GM12878 (cell line): ENCODE data around the gene WWOX. TPM values are rescaled to one million over a fixed set of nuclear protein-coding genes. Genes with fewer than 3 reads are reported as not detected.

Source experiments
- ATAC-seq: fragments of 200-7000 bp; cut with Tn5 transposase; 3 replicates; pipeline ENCODE4 v1.9.1; 2020; ENCODE audit warnings: mild to moderate bottlenecking, moderate library complexity
- BruUV-seq: library from RNA; stranded (reverse); fragments of 400-500 nt; replicated peaks from 2 replicates; lab custom pipeline; 2021; lab: Mats Ljungman, UMichigan
- CTCF ChIA-PET: fragments of 300-600 bp; sonication (Branson Sonifier 250); formaldehyde crosslinking; extraction: SDS; loops from one replicate; lab custom pipeline; 2021; ENCODE audit warnings: inconsistent platforms; lab: Yijun Ruan, JAX
- POLR2A ChIA-PET: fragments of 350-600 bp; formaldehyde crosslinking; extraction: SDS; loops from one replicate; lab custom pipeline; 2021; ENCODE audit warnings: inconsistent platforms; lab: Charles Lee
- RAD21 ChIA-PET: fragments of 300-600 bp; sonication (Branson Sonifier 250); formaldehyde crosslinking; loops from one replicate; lab custom pipeline; 2023; ENCODE audit warnings: antibody characterized with exemption; ENCODE audit not compliant: unreplicated experiment; lab: Charles Lee
- SMC1A ChIA-PET: fragments of 300-600 bp; sonication (Branson Sonifier 250); formaldehyde crosslinking; loops from one replicate; lab custom pipeline; 2023; ENCODE audit not compliant: unreplicated experiment, uncharacterized antibody; lab: Charles Lee
- DNase-seq: peaks from one replicate; pipeline ENCODE4 v3.0.0-alpha.2; 2011; ENCODE audit warnings: low read depth, low spot score
- FAIRE-seq: peaks from 3 replicates; lab custom pipeline; 2011; peaks lifted over from hg19 to GRCh38; lab: Jason Lieb, UNC
- H2AFZ ChIP-seq: 2 replicates; pipeline ENCODE4 v1.6.0; 2011; ENCODE audit warnings: low read depth, low read length, control low read depth; ENCODE audit not compliant: control insufficient read depth
- H3K27ac ChIP-seq: 2 replicates; pipeline ENCODE4 v1.5.1; 2011; ENCODE audit warnings: control low read depth; ENCODE audit not compliant: control insufficient read depth, insufficient read depth
- H3K27me3 ChIP-seq, 2 experiments: replicated peaks in 1 of 2; 2 replicates each; pipeline versions ENCODE4 v1.6.0 to v1.6.1; 2011; ENCODE audit warnings: low read length in 1 of 2; ENCODE audit not compliant: control insufficient read depth in 2 of 2, insufficient read depth in 2 of 2
- H3K36me3 ChIP-seq, 2 experiments: 2 replicates each; pipeline ENCODE4 v1.5.1; 2011; ENCODE audit warnings: low read length in 1 of 2; ENCODE audit not compliant: control insufficient read depth in 2 of 2, insufficient read depth in 2 of 2
- H3K4me1 ChIP-seq: 2 replicates; pipeline ENCODE4 v1.6.1; 2011; ENCODE audit warnings: mild to moderate bottlenecking, low read length, moderate library complexity, mixed read lengths; ENCODE audit not compliant: control insufficient read depth, insufficient read depth
- H3K4me2 ChIP-seq: 2 replicates; pipeline ENCODE4 v1.6.0; 2011; ENCODE audit warnings: control low read depth; ENCODE audit not compliant: control insufficient read depth, insufficient read depth
- H3K4me3 ChIP-seq: fragments of 200-600 bp; sonication (generic); 2 replicates; pipeline ENCODE4 v1.5.1; 2016
- H3K79me2 ChIP-seq: 2 replicates; pipeline ENCODE4 v1.6.0; 2011; ENCODE audit warnings: low read length; ENCODE audit not compliant: control insufficient read depth, insufficient read depth
- H3K9ac ChIP-seq: 2 replicates; pipeline ENCODE4 v1.8.0; 2011; ENCODE audit warnings: low read length, control low read depth, mixed read lengths; ENCODE audit not compliant: control insufficient read depth, insufficient read depth
- H3K9me3 ChIP-seq: replicated peaks from 3 replicates; pipeline ENCODE4 v1.5.1; 2011; ENCODE audit warnings: mild to moderate bottlenecking, low read length; ENCODE audit not compliant: control insufficient read depth, insufficient read depth
- H4K20me1 ChIP-seq: 2 replicates; pipeline ENCODE4 v1.6.0; 2011; ENCODE audit not compliant: control insufficient read depth, insufficient read depth
- ATF7 ChIP-seq: fragments of 450-650 bp; IDR thresholded peaks from 2 replicates; pipeline ENCODE4 v1.6.1; 2016; ENCODE audit warnings: low read depth, mild to moderate bottlenecking
- CREM ChIP-seq: IDR thresholded peaks from 2 replicates; pipeline ENCODE4 v1.6.1; 2014; ENCODE audit warnings: antibody characterized with exemption, low read depth
- CUX1 ChIP-seq: IDR thresholded peaks from 2 replicates; pipeline ENCODE4 v1.6.1; 2012; ENCODE audit warnings: improper control_type of control experiment, low read depth, low read length; ENCODE audit not compliant: insufficient replicate concordance
- E2F8 ChIP-seq: fragments of 450-650 bp; IDR thresholded peaks from 2 replicates; pipeline ENCODE4 v1.6.1; 2018; ENCODE audit warnings: mild to moderate bottlenecking, low read depth, moderate library complexity; ENCODE audit not compliant: partially characterized antibody
- GABPA ChIP-seq: IDR thresholded peaks from 2 replicates; pipeline ENCODE4 v1.6.1; 2014; ENCODE audit warnings: antibody characterized with exemption, low read depth, mild to moderate bottlenecking, inconsistent platforms
- HCFC1 ChIP-seq: fragments of 150-350 bp; IDR thresholded peaks from 2 replicates; pipeline ENCODE4 v1.6.1; 2014; ENCODE audit warnings: low read length
- IKZF1 ChIP-seq: fragments of 450-650 bp; conservative IDR thresholded peaks from 2 replicates; pipeline ENCODE4 v1.6.1; 2017; ENCODE audit warnings: antibody characterized with exemption, mild to moderate bottlenecking
- KDM1A ChIP-seq: fragments of 200-600 bp; sonication (generic); IDR thresholded peaks from 2 replicates; pipeline ENCODE4 v1.6.1; 2016; ENCODE audit warnings: borderline replicate concordance
- PBX3 ChIP-seq: IDR thresholded peaks from 2 replicates; pipeline ENCODE4 v1.6.1; 2011; ENCODE audit warnings: mild to moderate bottlenecking, low read depth, low read length, moderate library complexity; ENCODE audit not compliant: insufficient replicate concordance
- POLR2A ChIP-seq: IDR thresholded peaks from 2 replicates; pipeline ENCODE4 v1.6.1; 2011; ENCODE audit warnings: low read depth, mild to moderate bottlenecking, low read length
- SP1 ChIP-seq: IDR thresholded peaks from one replicate; pipeline ENCODE4 v1.6.1; 2011; ENCODE audit warnings: low read depth, low read length
- SPI1 ChIP-seq: IDR thresholded peaks from 2 replicates; pipeline ENCODE4 v1.6.1; 2011; ENCODE audit warnings: low read depth, mild to moderate bottlenecking, low read length, moderate library complexity, borderline replicate concordance; ENCODE audit not compliant: insufficient read depth
- ZBTB4 ChIP-seq: fragments of 450-650 bp; formaldehyde crosslinking; IDR thresholded peaks from 2 replicates; pipeline ENCODE4 v1.4.0; 2022; ENCODE audit warnings: mild to moderate bottlenecking, moderate library complexity
- WGBS: methylation state at CpG from one replicate; pipeline ENCODE4 v1.1.6; 2016; ENCODE audit warnings: low lambda C conversion rate; ENCODE audit not compliant: insufficient replicate concordance, insufficient coverage; ENCODE audit errors: missing lambda C conversion rate; 5-methylcytosine and 5-hydroxymethylcytosine counted together
- in situ Hi-C: fragments of 300-500 bp; cut with MboI; formaldehyde crosslinking; loops from 9 replicates; pipeline ENCODE4 v1.14.3; 2018; ENCODE audit warnings: mixed read lengths
- intact Hi-C: fragments of 100-400 bp; cut with micrococcal nuclease; formaldehyde crosslinking; loops from one replicate; pipeline ENCODE4 v1.14.2; 2022; ENCODE audit not compliant: unreplicated experiment
- polyA plus RNA-seq, 11 experiments: library from polyadenylated mRNA; depleted of rRNA in 4 of 11; unstranded in 6 of 11; stranded (reverse) in 5 of 11; fragments of >200 nt; fragmentation: Nextera tagmentation in 4 of 11; fragmentation: Illumina TruSeq in 1 of 11; extraction: Ambion mirVana in 4 of 11; extraction: Trizol in 1 of 11; gene quantifications; 1 replicate in 1 of 11; 2 replicates in 10 of 11; pipeline versions ENCODE4 v1.2.1 to v1.2.3, GENCODE V29; 2011 to 2016; ENCODE audit warnings: inconsistent platforms in 2 of 11, missing spikeins in 2 of 11, low read depth in 1 of 11
- total RNA-seq, 4 experiments: library from RNA; depleted of rRNA in 3 of 4; stranded (reverse); fragments of >200 nt in 3 of 4; fragmentation: Illumina TruSeq in 1 of 4; extraction: Trizol in 1 of 4; gene quantifications; 2 replicates each; pipeline versions ENCODE4 v1.2.1 to v1.2.3, GENCODE V29; 2013 to 2021

Gene WWOX
- total and polyA plus RNA-seq, 10 of the 15 experiments (the other 5 are each of a cell fraction or from before 2014, with no cell fraction given) = 2.8 to 24.4 (median 17.8) TPM

- H4K20me1 ChIP-seq = no peaks in the 10 kb centered on the region
- ChIA-PET SMC1A (no interaction called here), CTCF (interaction anchor here (0.6 kb wide), 1 partner anchor 432 kb away, joined by 3 read pairs; no protein-coding TSS in a partner anchor), RAD21 (no interaction called here), POLR2A (no interaction called here)
- no peak overlapping the region for H3K9ac ChIP-seq
- H3K4me3 ChIP-seq = no peak overlapping the region
- H3K27ac ChIP-seq = no peak overlapping the region
- 83% methylated on average over 9 of the region's 9 CpGs for WGBS
- no peaks in the 10 kb centered on the region for H3K9me3 ChIP-seq
- no peaks in the 10 kb centered on the region for H3K36me3 ChIP-seq
- BruUV-seq = no TSS peak
- in situ Hi-C loops (no loop called here), intact Hi-C loops (no loop called here)
- FAIRE-seq = no peak
- no peaks in the 10 kb centered on the region for H3K4me1 ChIP-seq
- H3K79me2 ChIP-seq = no peaks in the 10 kb centered on the region
- no peaks in the 10 kb centered on the region for H3K27me3 ChIP-seq
- no peak for DNase-seq
- ATAC-seq = no peak
- H2AFZ ChIP-seq = no peak overlapping the region
- no peak overlapping the region for H3K4me2 ChIP-seq
- TF ChIP-seq PBX3 (no peak), POLR2A (no peak), IKZF1 (no peak), SPI1 (no peak), KDM1A (no peak), E2F8 (no peak), ATF7 (no peak), GABPA (no peak), HCFC1 (no peak), SP1 (no peak), CUX1 (no peak), ZBTB4 (CRISPR knock-in tag) (no peak), CREM (no peak)
Measured at GRCh38 chr16:78215222-78215621, 115.8 kb downstream of the WWOX start.
